EH (cell line): Measurements from ENCODE around the gene TREM2.
"Not testable (repeated sequence)": the region's sequence is repeated elsewhere in the genome, so short reads cannot be mapped to it uniquely, and the experiment has no call there.

ENCODE experiments used
- DNase-seq: peaks from one replicate; pipeline ENCODE4 v3.0.0-alpha.2; 2015; ENCODE audit warnings: low read depth

Gene TREM2

GRCh38 chr6:41153992-41154625, 8.8 kb downstream of the TREM2 start, which contains the start of gene TREML1:
Gene TREML1 (minus strand): TSS chr6:41154347. CDS start chr6:41154288, 59 bp downstream.
- no peak for DNase-seq

- DNase-seq = no peak
Measured at GRCh38 chr6:41153451-41153850, 9.5 kb downstream of the TREM2 start.

GRCh38 chr6:41150671-41151070, 12.2 kb downstream of the TREM2 start:
- no peak for DNase-seq

- no peak for DNase-seq
Measured at GRCh38 chr6:41147917-41148316, 15.0 kb downstream of the TREM2 start.

GRCh38 chr6:41136911-41137310, 26.0 kb downstream of the TREM2 start:
- DNase-seq = no peak

GRCh38 chr6:41135062-41135832, 27.7 kb downstream of the TREM2 start:
- no peak for DNase-seq

GRCh38 chr6:41132254-41132653, 30.7 kb downstream of the TREM2 start:
- no peak for DNase-seq

GRCh38 chr6:41125282-41125681, 37.6 kb downstream of the TREM2 start:
- DNase-seq = no peak

- DNase-seq = no peak
Measured at GRCh38 chr6:41122918-41123317, 40.0 kb downstream of the TREM2 start.

- peak; percentile 36 for DNase-seq
Measured at GRCh38 chr6:41122373-41122772, 40.5 kb downstream of the TREM2 start.

GRCh38 chr6:41120058-41120457, 42.9 kb downstream of the TREM2 start:
- no peak for DNase-seq

GRCh38 chr6:41119508-41119907, 43.4 kb downstream of the TREM2 start:
- no peak for DNase-seq

GRCh38 chr6:41115027-41115426, 47.9 kb downstream of the TREM2 start:
- not testable (repeated sequence) for DNase-seq

GRCh38 chr6:41111017-41111416, 51.9 kb downstream of the TREM2 start:
- DNase-seq = no peak
